Measurements from ENCODE around the gene SYT5. TPM values are rescaled to one million over a fixed set of nuclear protein-coding genes. Genes with fewer than 3 reads are reported as not detected.
"Not testable (repeated sequence)": the region's sequence is repeated elsewhere in the genome, so short reads cannot be mapped to it uniquely, and the experiment has no call there.

Gene SYT5
- total RNA-seq, 1 experiment from 2014 or later = 1.3 TPM

DNA sequence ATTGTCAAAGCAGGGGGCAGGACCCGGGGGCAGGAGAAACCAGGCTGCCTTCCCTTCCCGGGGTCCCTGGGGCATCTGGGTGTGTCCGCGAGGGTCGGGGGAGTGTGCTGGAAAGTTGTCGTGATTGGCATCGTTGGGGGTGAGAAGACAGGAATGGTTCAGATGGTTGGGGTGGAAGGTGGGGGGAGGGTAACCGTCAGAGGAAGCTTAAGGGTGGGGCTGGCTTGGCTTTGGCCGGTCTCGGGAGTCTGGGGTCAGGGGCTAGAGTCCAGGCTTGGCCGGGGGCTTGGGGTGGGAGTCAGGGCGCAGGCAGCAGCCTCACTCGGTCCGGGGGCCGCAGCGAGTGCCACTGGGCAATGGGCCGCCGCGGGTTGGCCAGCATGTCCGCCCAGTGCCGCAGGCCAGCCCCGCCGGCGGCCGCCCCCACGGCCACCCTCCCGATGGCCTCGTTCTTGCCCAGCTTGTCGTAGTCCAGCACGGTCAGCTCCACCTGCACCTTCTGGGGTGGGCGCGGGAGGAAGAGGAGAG, 6.8 kb downstream of the SYT5 start:
- Histone ChIP-seq H3K4me2 (peak overlapping the region; percentile 94), H3K79me2 (ENCODE audit: low read depth) (no peaks in the 10 kb centered on the region), H3K9me2 (ENCODE audit: insufficient read depth) (no peaks in the 10 kb centered on the region), H3K27me3 (ENCODE audit: insufficient read depth, low read depth) (no peaks in the 10 kb centered on the region), H3K36me3 (ENCODE audit: low read depth) (no peaks in the 10 kb centered on the region), H3K4me3 (peak overlapping the region; percentile 88), H3K27ac (peak overlapping the region; percentile 23; the same call in 1 of the 2 replicates), H3K4me1 (replicated peaks; ENCODE audit: insufficient read depth) (peaks cover 10% of the 10 kb centered on the region; the same call in 1 of the 2 replicates), H4K20me1 (ENCODE audit: insufficient read depth) (no peaks in the 10 kb centered on the region), H2AFZ (peak overlapping the region; percentile 93), H3K9me3 (ENCODE audit: insufficient read depth, low read depth) (no peaks in the 10 kb centered on the region), H3F3A (ENCODE audit: insufficient read depth, low read depth) (peaks cover 25% of the 10 kb centered on the region)
- intact Hi-C loops (cut with micrococcal nuclease; ENCODE audit: unreplicated experiment) = no loop called here
- no TSS peak for BruUV-seq (replicated peaks)
- ChIA-PET POLR2A (ENCODE audit: unreplicated experiment) (interaction anchor here (0.5 to 0.7 kb wide), 3 partner anchors 14 to 108 kb away, joined by 5 to 14 read pairs (median 13); no protein-coding TSS in a partner anchor), CTCF (interaction anchor here (0.6 to 0.7 kb wide), 4 partner anchors 26 to 301 kb away, joined by 3 to 15 read pairs (median 8); no protein-coding TSS in a partner anchor)
- TF ChIP-seq, protein P1, sequence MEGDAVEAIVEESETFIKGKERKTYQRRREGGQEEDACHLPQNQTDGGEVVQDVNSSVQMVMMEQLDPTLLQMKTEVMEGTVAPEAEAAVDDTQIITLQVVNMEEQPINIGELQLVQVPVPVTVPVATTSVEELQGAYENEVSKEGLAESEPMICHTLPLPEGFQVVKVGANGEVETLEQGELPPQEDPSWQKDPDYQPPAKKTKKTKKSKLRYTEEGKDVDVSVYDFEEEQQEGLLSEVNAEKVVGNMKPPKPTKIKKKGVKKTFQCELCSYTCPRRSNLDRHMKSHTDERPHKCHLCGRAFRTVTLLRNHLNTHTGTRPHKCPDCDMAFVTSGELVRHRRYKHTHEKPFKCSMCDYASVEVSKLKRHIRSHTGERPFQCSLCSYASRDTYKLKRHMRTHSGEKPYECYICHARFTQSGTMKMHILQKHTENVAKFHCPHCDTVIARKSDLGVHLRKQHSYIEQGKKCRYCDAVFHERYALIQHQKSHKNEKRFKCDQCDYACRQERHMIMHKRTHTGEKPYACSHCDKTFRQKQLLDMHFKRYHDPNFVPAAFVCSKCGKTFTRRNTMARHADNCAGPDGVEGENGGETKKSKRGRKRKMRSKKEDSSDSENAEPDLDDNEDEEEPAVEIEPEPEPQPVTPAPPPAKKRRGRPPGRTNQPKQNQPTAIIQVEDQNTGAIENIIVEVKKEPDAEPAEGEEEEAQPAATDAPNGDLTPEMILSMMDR (conservative IDR thresholded peaks at IDR 0.05) = no peak
- TF ChIP-seq EZH2 (IDR thresholded peaks at IDR 0.05; ENCODE audit: low read depth) = no peak
- DNase-seq = no peak

DNA sequence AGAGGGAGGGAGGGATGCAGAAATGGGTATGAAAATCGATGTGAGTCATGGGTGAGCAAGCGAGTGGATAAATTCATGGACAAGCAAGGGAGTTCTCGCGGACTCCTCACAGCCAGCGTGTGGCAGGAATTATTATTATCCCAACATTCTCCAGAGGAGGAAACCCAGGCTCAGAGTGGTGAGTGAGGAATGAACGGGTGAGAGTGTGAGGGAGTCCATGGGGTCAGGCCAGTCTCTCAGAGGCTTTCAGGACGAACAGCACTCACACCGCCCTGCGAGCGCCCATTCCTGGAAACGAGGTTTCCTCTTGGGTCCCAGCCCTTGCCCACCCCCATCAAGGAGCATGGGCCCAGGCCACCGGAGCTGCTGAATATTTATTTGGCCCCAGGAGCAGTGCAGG, 7.3 kb downstream of the SYT5 start:
- Histone ChIP-seq H3K36me3 (ENCODE audit: low read depth) (no peaks in the 10 kb centered on the region), H4K20me1 (ENCODE audit: insufficient read depth) (no peaks in the 10 kb centered on the region), H3K9me3 (ENCODE audit: insufficient read depth, low read depth) (no peaks in the 10 kb centered on the region), H3K4me3 (peak overlapping the region; percentile 88; the same call in 1 of the 2 replicates), H3K27me3 (ENCODE audit: insufficient read depth, low read depth) (no peaks in the 10 kb centered on the region), H3K27ac (no peak overlapping the region), H3K4me2 (peak overlapping the region; percentile 94), H3K9me2 (ENCODE audit: insufficient read depth) (no peaks in the 10 kb centered on the region), H3K79me2 (ENCODE audit: low read depth) (no peaks in the 10 kb centered on the region), H3F3A (ENCODE audit: insufficient read depth, low read depth) (peaks cover 27% of the 10 kb centered on the region), H2AFZ (peak overlapping the region; percentile 93; the same call in 1 of the 2 replicates), H3K4me1 (replicated peaks; ENCODE audit: insufficient read depth) (peaks cover 13% of the 10 kb centered on the region)
- POLR2A ChIA-PET (ENCODE audit: unreplicated experiment) = interaction anchor here (0.5 to 0.7 kb wide), 2 partner anchors 14 to 25 kb away, joined by 13 to 14 read pairs; no protein-coding TSS in a partner anchor
- CTCF ChIA-PET = interaction anchor here (0.7 kb wide), 2 partner anchors 82 to 280 kb away, joined by 12 to 15 read pairs; no protein-coding TSS in a partner anchor
- TSS peak; percentile 53 for BruUV-seq (replicated peaks)
- TF ChIP-seq, protein P1 (conservative IDR thresholded peaks at IDR 0.05) = no peak
- TF ChIP-seq EZH2 (IDR thresholded peaks at IDR 0.05; ENCODE audit: low read depth) = no peak
- intact Hi-C loops (cut with micrococcal nuclease; ENCODE audit: unreplicated experiment) = no loop called here
- no peak for DNase-seq

DNA sequence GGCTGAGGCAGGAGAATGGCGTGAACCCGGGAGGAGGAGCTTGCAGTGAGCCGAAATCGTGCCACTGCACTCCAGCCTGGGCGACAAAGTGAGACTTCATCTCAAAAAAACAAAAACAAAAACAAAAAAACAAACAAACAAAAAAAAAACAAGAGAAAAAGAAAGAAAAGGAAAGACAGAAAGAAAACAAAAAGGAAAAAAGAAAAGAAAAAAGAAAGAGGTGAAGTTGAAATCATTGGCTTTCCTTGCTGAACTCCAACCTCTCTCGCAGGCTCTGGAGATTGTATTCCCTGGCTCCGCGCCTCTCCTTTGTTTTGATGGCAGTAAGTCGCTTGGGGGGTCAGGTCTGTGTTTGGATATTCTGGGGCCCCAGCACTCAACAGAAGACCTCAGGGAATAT, 7.8 kb downstream of the SYT5 start:
- H3K27ac ChIP-seq, H2AFZ ChIP-seq: not testable (repeated sequence)

More for the DNA sequence above, 7.8 kb downstream of the SYT5 start:
- H3K4me3 ChIP-seq = peak overlapping the region; percentile 88; the same call in 1 of the 2 replicates
- intact Hi-C loops (cut with micrococcal nuclease; ENCODE audit: unreplicated experiment); H3K9me3 ChIP-seq (ENCODE audit: insufficient read depth, low read depth); BruUV-seq (replicated peaks); POLR2A ChIA-PET (ENCODE audit: unreplicated experiment); CTCF ChIA-PET; DNase-seq; H4K20me1 ChIP-seq (ENCODE audit: insufficient read depth); H3K27me3 ChIP-seq (ENCODE audit: insufficient read depth, low read depth); H3K79me2 ChIP-seq (ENCODE audit: low read depth); H3K36me3 ChIP-seq (ENCODE audit: low read depth); H3K9me2 ChIP-seq (ENCODE audit: insufficient read depth): not testable (repeated sequence)
- H3K4me1 ChIP-seq (replicated peaks; ENCODE audit: insufficient read depth) = peaks cover 17% of the 10 kb centered on the region
- H3K4me2 ChIP-seq = peak overlapping the region; percentile 94
- peaks cover 32% of the 10 kb centered on the region for H3F3A ChIP-seq (ENCODE audit: insufficient read depth, low read depth)

All from PC-9 (cell line).